HuH-7 (cell line): Measurements from ENCODE around the gene FASTKD3.
A peak's percentile ranks its signal among the peaks of the same experiment; 100 is the strongest.

ENCODE experiments used
- DNase-seq: peaks from one replicate; pipeline ENCODE4 v3.0.0; 2011; ENCODE audit warnings: low spot score

FASTKD3 gene

GRCh38 chr5:7881091-7881490, 12.3 kb upstream of the FASTKD3 start:
- DNase-seq = no peak

- no peak for DNase-seq
Measured at GRCh38 chr5:7878381-7878873, 9.6 kb upstream of the FASTKD3 start.

- no peak for DNase-seq
Measured at GRCh38 chr5:7877851-7878250, 9.0 kb upstream of the FASTKD3 start.

GRCh38 chr5:7876867-7877266, 8.0 kb upstream of the FASTKD3 start:
- no peak for DNase-seq

- DNase-seq = no peak
Measured at GRCh38 chr5:7875151-7875550, 6.3 kb upstream of the FASTKD3 start.

GRCh38 chr5:7874639-7875038, 5.8 kb upstream of the FASTKD3 start:
- DNase-seq = no peak

- DNase-seq = no peak
Measured at GRCh38 chr5:7873216-7873615, 4.4 kb upstream of the FASTKD3 start.

GRCh38 chr5:7872517-7873130, 3.8 kb upstream of the FASTKD3 start:
- DNase-seq = no peak

GRCh38 chr5:7871653-7872052, 2.8 kb upstream of the FASTKD3 start:
- no peak for DNase-seq

- no peak for DNase-seq
Measured at GRCh38 chr5:7869474-7870136, 774 bp upstream of the FASTKD3 start.

GRCh38 chr5:7868427-7868772, 431 bp downstream of the FASTKD3 start:
- DNase-seq = no peak

- DNase-seq = no peak
Measured at GRCh38 chr5:7867260-7867659, 1.6 kb downstream of the FASTKD3 start.

GRCh38 chr5:7866196-7866595, 2.6 kb downstream of the FASTKD3 start:
- no peak for DNase-seq

GRCh38 chr5:7857926-7858632, 10.8 kb downstream of the FASTKD3 start:
- no peak for DNase-seq

GRCh38 chr5:7857361-7857760, 11.5 kb downstream of the FASTKD3 start:
- DNase-seq = no peak

- peak; percentile 56 for DNase-seq
Measured at GRCh38 chr5:7856855-7857254, 12.0 kb downstream of the FASTKD3 start.

- no peak for DNase-seq
Measured at GRCh38 chr5:7855611-7856010, 13.2 kb downstream of the FASTKD3 start.

- DNase-seq = no peak
Measured at GRCh38 chr5:7852988-7853387, 15.8 kb downstream of the FASTKD3 start.

- no peak for DNase-seq
Measured at GRCh38 chr5:7852542-7852941, 16.3 kb downstream of the FASTKD3 start.

- no peak for DNase-seq
Measured at GRCh38 chr5:7851617-7852289, 17.1 kb downstream of the FASTKD3 start.

- no peak for DNase-seq
Measured at GRCh38 chr5:7851240-7851592, 17.6 kb downstream of the FASTKD3 start.

GRCh38 chr5:7850395-7851239, 18.2 kb downstream of the FASTKD3 start, which contains the start of gene CFAP90:
TSS of gene CFAP90 (minus strand) at chr5:7851133. CDS start at chr5:7851021, 112 bp downstream.
- DNase-seq = peak; percentile 69
